ENCODE data around the gene WLS. TPM values are rescaled to one million over a fixed set of nuclear protein-coding genes. Genes with fewer than 3 reads are reported as not detected.

WLS gene
- total RNA-seq, 1 donor from 2014 or later: 1.5 TPM

DNA sequence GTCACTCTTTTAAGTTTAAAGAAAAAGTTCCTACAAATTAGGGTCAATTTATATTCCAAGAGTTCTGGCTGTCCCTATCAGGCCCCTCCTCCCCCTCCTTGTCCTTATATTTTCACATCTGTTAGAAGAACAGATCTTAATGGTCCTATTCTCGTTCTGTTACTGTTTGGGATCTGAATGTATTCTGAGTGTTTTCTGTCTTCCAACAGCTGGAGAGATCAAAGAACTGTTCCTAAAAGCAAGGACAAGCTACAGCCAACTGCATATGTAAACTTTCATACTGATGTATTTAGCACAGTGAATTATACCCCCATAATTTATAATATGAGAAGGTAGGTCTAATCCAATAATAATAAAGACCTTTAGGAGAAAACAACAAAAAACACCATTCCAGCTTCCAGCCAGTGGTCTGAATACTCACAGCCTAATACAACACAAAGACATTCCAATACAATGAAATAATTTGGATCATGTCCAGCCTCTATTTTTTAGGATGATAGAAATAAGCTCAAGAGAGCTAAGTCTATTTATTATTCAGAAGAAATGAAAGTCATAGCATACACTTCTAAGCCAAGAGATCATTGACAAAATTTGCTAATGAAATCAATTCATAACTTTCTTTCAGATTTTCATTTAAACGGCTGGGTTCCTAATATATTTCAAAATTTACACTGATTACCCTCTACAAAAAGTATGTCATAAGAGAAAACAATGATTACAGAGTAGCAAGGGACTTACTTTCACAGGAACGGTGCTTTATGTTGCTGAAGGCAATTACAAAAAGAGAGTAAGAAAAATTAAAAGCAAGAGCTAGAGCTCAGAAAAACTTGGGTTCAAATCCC lies 25.3 kb downstream of the WLS start:
- no peak overlapping the region for H3K27ac Mint-ChIP-seq (ENCODE audit: unreplicated experiment)
- TF ChIP-seq, protein P1, sequence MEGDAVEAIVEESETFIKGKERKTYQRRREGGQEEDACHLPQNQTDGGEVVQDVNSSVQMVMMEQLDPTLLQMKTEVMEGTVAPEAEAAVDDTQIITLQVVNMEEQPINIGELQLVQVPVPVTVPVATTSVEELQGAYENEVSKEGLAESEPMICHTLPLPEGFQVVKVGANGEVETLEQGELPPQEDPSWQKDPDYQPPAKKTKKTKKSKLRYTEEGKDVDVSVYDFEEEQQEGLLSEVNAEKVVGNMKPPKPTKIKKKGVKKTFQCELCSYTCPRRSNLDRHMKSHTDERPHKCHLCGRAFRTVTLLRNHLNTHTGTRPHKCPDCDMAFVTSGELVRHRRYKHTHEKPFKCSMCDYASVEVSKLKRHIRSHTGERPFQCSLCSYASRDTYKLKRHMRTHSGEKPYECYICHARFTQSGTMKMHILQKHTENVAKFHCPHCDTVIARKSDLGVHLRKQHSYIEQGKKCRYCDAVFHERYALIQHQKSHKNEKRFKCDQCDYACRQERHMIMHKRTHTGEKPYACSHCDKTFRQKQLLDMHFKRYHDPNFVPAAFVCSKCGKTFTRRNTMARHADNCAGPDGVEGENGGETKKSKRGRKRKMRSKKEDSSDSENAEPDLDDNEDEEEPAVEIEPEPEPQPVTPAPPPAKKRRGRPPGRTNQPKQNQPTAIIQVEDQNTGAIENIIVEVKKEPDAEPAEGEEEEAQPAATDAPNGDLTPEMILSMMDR (IDR thresholded peaks at IDR 0.05; ENCODE audit: partially characterized antibody, unreplicated experiment): no peak
- no peak for DNase-seq
- H3K4me1 Mint-ChIP-seq (ENCODE audit: low read depth, unreplicated experiment): no peaks in the 10 kb centered on the region
- H3K27me3 Mint-ChIP-seq (ENCODE audit: unreplicated experiment): no peaks in the 10 kb centered on the region
- H3K9me3 Mint-ChIP-seq (ENCODE audit: unreplicated experiment): no peaks in the 10 kb centered on the region
- H3K36me3 Mint-ChIP-seq (ENCODE audit: unreplicated experiment): no peaks in the 10 kb centered on the region
- H3K4me3 Mint-ChIP-seq (ENCODE audit: unreplicated experiment): no peak overlapping the region

DNA sequence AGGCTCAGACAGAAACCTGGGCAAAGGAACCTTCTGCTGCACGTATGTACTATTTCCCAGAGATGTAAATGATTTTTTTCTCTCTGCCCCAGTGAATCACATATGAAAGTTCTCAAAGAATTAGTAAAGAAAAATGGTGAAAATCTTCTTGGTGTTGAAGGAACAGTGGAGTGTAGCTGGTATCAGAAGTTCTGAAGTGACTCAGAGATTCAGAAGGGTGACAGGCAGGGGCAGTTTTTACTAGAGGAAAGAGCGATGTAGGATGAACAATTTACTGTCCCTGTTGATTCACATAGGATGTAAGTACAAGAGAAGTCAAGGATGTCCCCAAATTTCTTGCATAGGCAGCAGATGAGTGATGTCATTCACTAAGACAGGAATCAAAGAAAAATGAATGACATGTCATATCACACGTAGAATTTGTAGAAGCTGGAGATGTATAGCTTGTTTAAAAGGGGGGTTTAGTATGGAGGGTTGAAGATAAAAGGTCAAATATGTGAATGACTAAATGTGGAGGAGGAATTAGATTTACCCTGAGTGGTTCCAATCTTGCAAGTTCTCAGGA lies 26.4 kb downstream of the WLS start:
- no peak for DNase-seq
- TF ChIP-seq, protein P1 (IDR thresholded peaks at IDR 0.05; ENCODE audit: partially characterized antibody, unreplicated experiment): no peak
- Mint-ChIP-seq H3K27ac (ENCODE audit: unreplicated experiment) (no peak overlapping the region), H3K36me3 (ENCODE audit: unreplicated experiment) (no peaks in the 10 kb centered on the region), H3K4me1 (ENCODE audit: low read depth, unreplicated experiment) (no peaks in the 10 kb centered on the region), H3K4me3 (ENCODE audit: unreplicated experiment) (no peak overlapping the region), H3K9me3 (ENCODE audit: unreplicated experiment) (no peaks in the 10 kb centered on the region), H3K27me3 (ENCODE audit: unreplicated experiment) (no peaks in the 10 kb centered on the region)

DNA sequence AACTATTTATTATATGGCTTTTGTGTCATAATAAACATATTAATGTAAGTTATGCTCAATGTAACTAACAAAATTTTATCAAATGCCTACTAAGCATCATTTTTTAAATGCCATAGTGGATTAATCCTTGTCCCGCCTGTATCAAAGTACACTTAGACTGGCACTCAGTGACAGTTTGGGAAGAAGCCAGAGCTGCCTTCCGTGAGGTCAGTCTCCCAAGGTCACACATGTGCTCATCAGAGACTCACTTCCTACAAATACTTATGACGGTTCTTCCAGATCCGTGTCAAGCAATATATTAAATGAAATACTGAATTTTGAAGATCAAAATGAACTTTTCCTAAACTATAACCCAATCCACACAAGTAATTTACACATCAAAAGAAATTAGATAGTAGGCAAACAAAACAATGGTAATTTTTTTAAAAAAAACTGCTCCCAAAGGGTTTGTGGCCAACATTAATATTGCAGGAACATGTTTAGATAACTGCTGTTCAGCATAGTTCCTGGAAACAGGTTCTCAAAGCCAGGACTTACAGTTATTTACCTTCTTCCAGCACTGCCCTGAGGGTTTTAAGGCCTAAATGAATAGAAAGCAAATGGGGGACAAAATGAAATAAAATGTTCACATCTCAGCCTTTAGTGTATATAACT lies 27.2 kb downstream of the WLS start:
- no peaks in the 10 kb centered on the region for H3K36me3 Mint-ChIP-seq (ENCODE audit: unreplicated experiment)
- no peaks in the 10 kb centered on the region for H3K27me3 Mint-ChIP-seq (ENCODE audit: unreplicated experiment)
- no peak overlapping the region for H3K4me3 Mint-ChIP-seq (ENCODE audit: unreplicated experiment)
- no peaks in the 10 kb centered on the region for H3K9me3 Mint-ChIP-seq (ENCODE audit: unreplicated experiment)
- H3K4me1 Mint-ChIP-seq (ENCODE audit: low read depth, unreplicated experiment): no peaks in the 10 kb centered on the region
- TF ChIP-seq, protein P1 (IDR thresholded peaks at IDR 0.05; ENCODE audit: partially characterized antibody, unreplicated experiment): no peak
- no peak overlapping the region for H3K27ac Mint-ChIP-seq (ENCODE audit: unreplicated experiment)
- no peak for DNase-seq

- TF ChIP-seq, protein P1 (IDR thresholded peaks at IDR 0.05; ENCODE audit: partially characterized antibody, unreplicated experiment): no peak
Measured at GRCh38 chr1:68202239-68202832, 30.0 kb downstream of the WLS start.

More at GRCh38 chr1:68202239-68202832, 30.0 kb downstream of the WLS start:
- no peaks in the 10 kb centered on the region for H3K4me1 Mint-ChIP-seq (ENCODE audit: low read depth, unreplicated experiment)
- H3K27ac Mint-ChIP-seq (ENCODE audit: unreplicated experiment): no peak overlapping the region
- no peaks in the 10 kb centered on the region for H3K27me3 Mint-ChIP-seq (ENCODE audit: unreplicated experiment)
- H3K36me3 Mint-ChIP-seq (ENCODE audit: unreplicated experiment): no peaks in the 10 kb centered on the region
- no peak overlapping the region for H3K4me3 Mint-ChIP-seq (ENCODE audit: unreplicated experiment)
- no peaks in the 10 kb centered on the region for H3K9me3 Mint-ChIP-seq (ENCODE audit: unreplicated experiment)
- no peak for DNase-seq
